Hematopoietic multipotent progenitor cell (in vitro differentiated cells): Measurements from ENCODE around the gene IQSEC1. TPM values are rescaled to one million over a fixed set of nuclear protein-coding genes. Genes with fewer than 3 reads are reported as not detected.

ENCODE experiments used
- DNase-seq, 3 donors: peaks; one replicate each; pipeline ENCODE4 v3.0.0-alpha.2; 2011 to 2015; ENCODE audit warnings: low read depth in 2 of 3, low spot score in 2 of 3
- total RNA-seq: library from RNA; depleted of rRNA; stranded (reverse); fragments of >200 nt; gene quantifications from one replicate; pipeline ENCODE4 v1.2.3, GENCODE V29; 2012

The IQSEC1 gene
- total RNA-seq, 1 donor, result 20.7 TPM

- no peak for DNase-seq
Observed at GRCh38 chr3:13108861-13109260, 35.6 kb upstream of the IQSEC1 start.

- DNase-seq, result no peak
Observed at GRCh38 chr3:13107661-13108060, 34.4 kb upstream of the IQSEC1 start.

GRCh38 chr3:13106308-13107001, 33.2 kb upstream of the IQSEC1 start:
- no peak for DNase-seq

- no peak for DNase-seq
Observed at GRCh38 chr3:13105896-13106250, 32.6 kb upstream of the IQSEC1 start.

GRCh38 chr3:13105181-13105895, 32.1 kb upstream of the IQSEC1 start:
- no peak for DNase-seq

GRCh38 chr3:13104511-13104910, 31.3 kb upstream of the IQSEC1 start:
- no peak for DNase-seq

- DNase-seq, result no peak
Observed at GRCh38 chr3:13103416-13104058, 30.3 kb upstream of the IQSEC1 start.

DNA sequence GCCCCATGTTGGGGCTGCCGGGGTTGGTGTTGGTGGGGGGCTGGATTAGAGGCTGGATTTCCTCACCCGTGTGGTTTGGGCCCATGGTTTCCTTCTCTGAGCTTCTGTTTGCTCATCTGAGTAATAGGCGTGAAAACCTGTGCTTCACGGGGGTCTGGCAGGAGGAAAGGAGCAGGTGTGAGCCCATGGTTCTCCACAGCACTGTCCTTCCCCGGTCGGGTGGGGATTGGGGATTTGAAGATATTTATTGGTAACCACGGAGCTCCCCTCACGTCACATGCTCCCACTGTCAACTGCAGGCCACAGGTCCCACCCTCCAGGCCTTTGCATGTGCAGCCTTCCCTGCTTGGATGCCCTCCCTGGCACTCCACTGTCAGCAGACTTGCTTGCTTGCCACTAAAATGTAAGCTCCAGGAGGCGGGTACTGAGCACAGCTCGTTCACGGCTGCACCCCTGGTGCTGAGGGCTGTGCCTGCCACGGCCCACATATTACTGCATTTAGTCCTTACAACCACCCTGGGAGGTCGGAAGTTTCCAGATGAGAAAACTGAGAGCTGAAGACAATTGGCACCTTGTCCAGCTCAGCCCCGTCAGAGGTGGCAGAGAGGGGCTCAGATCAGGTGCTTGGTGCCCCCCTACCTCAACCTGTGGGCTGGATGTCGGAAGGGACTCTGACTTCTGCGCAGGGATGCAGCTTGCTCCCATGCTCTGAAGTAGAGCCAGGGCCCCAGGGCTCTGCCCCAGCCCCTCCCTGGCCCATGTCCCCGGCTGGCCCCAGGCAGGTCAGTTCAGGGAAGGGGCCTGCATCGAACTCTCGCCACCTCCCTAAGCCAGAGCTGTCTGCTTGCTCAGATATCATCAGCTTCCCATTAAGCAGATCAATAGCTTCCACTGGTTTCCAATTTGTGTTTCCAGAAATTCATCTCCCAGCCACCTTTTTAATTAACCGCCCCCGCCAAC, 29.4 kb upstream of the IQSEC1 start:
- no peak for DNase-seq

DNA sequence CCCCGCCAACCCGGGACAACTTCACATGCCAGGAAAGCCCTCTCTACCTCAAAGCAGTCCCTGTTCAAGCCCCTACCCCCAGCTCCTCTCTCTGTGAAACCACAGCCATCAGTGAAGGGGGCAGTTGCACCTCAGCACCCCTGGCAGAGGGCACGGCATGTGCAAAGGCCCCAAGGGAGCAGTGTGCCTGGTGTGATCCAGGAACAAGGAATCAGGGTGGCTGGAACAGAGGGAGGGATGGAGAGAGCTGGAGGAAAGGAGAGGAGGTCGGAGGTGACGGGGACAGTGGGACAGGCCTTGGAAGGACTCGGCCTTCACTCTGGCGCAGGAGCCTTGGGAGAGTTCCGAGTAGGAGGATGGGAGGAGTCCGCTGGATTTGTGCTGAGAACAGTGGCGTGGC, 26.5 kb upstream of the IQSEC1 start:
- no peak for DNase-seq

DNA sequence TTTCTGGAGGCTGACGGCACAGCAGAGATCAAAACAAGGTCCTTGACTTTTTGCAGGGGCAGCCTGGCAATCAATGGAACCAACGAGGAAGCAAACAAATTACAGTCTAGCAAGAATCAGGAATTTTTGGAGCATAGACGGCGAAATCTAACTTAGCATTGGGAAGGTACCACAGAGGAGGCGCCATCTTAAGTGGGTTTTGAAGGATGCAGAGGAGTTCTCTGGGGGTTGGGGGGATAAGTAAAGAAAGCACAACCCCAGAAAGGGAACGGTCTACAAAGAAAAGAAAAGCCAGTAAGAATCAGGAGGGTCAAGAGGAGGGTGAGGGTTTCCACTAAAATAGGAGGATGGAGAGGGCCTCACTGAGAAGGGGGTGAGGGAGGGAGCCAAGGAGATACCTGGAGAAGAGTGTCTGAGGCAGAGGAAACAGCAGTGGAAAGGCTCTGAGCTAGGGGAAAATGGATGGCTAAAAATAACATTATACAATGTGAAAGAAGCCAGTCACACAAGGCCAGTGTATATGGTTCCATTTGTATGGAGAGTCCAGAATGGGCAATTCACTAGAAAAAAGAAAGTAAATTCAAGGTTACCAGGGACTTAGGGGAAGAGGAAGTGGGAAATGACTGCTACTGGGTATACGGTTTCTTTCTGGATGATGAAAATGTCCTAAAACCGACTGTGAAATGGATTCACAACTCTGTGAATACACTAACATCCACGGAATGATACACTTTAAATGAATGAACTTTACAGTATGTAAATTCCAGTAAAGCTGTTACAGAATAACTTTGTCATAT, 25.2 kb upstream of the IQSEC1 start:
- DNase-seq, result no peak

DNA sequence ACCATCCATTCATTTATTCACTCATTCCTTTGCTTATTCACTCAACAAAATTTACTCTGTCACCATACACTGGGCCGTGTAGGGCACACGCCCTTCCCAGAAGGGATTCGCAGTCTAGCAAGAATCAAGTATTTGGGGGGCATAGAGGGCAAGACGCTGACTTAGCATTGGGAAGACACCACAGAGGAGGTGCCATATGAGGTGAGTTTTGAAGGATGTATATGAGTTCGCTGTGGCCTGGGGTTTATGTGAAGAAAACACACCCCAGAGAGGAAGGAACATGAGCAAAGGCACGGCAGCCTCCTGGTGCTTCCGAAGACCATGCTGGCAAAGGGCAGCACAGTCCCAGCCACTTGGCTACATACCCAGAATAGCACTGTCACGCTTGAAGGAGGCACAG, 23.1 kb upstream of the IQSEC1 start:
- DNase-seq, result no peak

GRCh38 chr3:13095408-13095937, 22.2 kb upstream of the IQSEC1 start:
- peak in 2 of 3 donors; percentile 63 to 88 for DNase-seq

DNA sequence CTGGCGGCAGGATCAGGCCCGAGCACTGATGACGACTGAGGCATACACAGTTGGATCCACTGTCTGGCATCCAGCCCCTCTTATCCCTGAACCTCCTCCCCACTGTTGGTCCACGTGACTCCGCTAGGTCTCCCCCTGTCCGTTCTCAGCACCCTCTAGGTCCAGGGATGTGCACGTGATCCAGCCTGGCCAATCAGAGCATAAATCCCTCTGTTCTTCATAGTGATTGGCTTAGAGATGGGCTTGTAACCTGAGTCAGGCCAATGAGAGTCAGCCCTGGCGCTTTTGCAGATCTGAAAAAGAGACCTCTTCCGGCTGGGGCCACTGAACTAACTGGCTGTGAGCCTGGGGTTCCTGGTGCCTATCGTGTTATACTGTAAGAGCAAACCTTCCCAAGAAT, 20.5 kb upstream of the IQSEC1 start:
- DNase-seq, result no peak

- no peak for DNase-seq
Observed at GRCh38 chr3:13092621-13093617, 19.7 kb upstream of the IQSEC1 start.

DNA sequence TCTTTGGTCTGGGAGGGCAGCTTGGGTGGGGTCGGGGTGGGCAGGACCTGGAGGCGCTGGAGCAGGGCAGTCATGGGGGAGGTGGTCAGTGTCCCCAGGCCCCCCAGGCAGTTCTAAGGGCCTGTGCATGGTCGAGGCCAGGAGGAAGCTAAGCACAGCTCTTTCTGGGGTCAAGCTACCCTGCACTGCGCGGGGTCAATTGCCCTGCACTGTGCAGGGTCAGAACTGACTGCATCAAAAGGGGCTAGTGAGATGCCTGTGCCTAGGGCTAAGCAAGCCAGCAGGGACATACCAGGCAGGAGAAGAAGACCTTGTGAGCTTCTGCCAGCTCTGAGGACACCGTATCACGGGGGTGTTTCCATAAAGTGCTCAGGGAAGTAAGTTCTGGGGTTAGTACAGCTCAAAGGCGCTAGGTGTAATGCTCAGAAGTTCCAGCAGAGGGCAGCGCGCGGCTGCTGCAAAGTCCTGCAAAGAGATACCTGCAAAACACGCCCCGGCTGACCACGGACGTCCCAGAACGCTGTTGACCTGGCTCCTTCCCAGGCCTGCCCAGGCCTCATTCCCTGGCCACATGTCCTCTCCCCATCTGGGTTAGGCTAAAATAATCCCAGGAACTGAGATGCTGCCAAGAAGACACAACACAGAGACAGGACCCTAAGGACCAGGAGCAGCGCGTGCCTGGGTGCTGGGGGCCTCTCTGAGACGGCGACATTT, 18.8 kb upstream of the IQSEC1 start:
- DNase-seq, result peak; percentile 68 to 78 (median 72)

DNA sequence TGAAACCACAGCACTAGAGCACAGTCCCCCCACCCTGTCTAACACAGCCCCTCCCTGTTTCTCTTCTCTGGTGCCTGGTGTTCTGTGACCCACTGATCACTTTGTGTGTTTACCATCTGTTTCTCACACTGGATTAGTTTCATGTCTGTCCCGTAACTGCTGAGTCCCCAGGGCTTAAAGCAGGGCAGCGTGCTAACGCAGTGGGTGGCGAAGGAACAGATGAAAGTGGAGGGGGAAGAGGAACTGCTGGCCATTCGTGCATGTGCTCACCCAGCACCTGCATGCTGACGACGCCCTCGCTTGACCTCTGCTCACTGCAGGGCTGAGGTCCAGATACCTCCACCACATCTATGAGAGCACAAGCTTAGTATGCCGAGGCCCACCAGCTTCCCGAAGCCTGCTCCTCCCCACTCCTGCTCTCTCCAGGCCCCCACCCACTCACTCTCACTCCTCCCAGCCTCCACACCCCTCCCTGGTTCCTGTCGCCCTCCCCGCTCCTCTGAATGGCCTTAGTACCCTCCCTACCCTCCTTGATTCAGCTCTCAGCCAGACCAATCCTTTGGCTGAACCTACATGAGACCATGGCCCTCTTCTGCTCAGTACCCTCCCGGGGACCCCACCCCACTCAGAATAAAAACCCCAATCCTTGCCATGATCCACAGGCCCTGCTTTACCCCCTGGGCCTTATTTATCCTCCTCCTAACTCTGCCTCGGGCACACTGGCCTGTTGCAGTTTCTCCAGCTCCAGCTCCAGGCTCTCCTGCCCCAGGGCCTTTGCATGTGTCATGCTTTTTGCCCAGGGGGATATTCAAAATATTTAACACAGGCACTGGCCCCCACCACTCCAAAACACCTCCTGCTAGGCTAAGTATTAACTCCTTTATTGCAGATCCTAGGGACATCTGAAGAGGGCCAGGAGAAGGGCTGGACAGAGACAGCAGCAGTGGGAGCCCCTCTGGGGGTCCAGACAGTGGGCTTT, 15.1 kb upstream of the IQSEC1 start:
- peak in 1 of 3 donors; percentile 29 for DNase-seq
